Panc1 (cell line): ENCODE data around the gene APPL2. TPM values are rescaled to one million over a fixed set of nuclear protein-coding genes. Genes with fewer than 3 reads are reported as not detected.

Experiments
- ATAC-seq: fragments of 200-7000 bp; cut with Tn5 transposase; 2 replicates; pipeline ENCODE4 v1.9.1; 2020; ENCODE audit warnings: mild to moderate bottlenecking, moderate library complexity
- BruUV-seq: library from RNA; stranded (reverse); fragments of 400-500 nt; replicated peaks from 2 replicates; lab custom pipeline; 2021; lab: Mats Ljungman, UMichigan
- CTCF ChIA-PET: fragments of 300-600 bp; sonication (Branson Sonifier 250); formaldehyde crosslinking; loops from one replicate; lab custom pipeline; 2022; ENCODE audit warnings: antibody characterized with exemption; lab: Charles Lee
- POLR2A ChIA-PET: fragments of 300-600 bp; sonication (Branson Sonifier 250); formaldehyde crosslinking; loops from one replicate; lab custom pipeline; 2022; ENCODE audit warnings: antibody characterized with exemption; lab: Charles Lee
- DNase-seq: peaks from one replicate; pipeline ENCODE4 v3.0.0-alpha.2; 2010; ENCODE audit warnings: low read depth, low spot score
- H3K27ac ChIP-seq: 2 replicates; pipeline ENCODE4 v1.5.1; 2011; ENCODE audit warnings: mild to moderate bottlenecking, low read length, inconsistent platforms
- H3K27me3 ChIP-seq: fragments of 200-500 bp; sonication (Bioruptor generic); 2 replicates; pipeline ENCODE4 v1.6.0; 2014; ENCODE audit warnings: low read length, inconsistent platforms; ENCODE audit not compliant: control insufficient read depth, insufficient read depth
- H3K36me3 ChIP-seq: fragments of 200-500 bp; sonication (Bioruptor generic); 2 replicates; pipeline ENCODE4 v1.5.1; 2014; ENCODE audit warnings: inconsistent platforms, mild to moderate bottlenecking, low read length, moderate library complexity; ENCODE audit not compliant: control insufficient read depth, insufficient read depth
- H3K4me1 ChIP-seq: 2 replicates; pipeline ENCODE4 v1.5.1; 2011; ENCODE audit warnings: inconsistent platforms, mild to moderate bottlenecking, low read length, moderate library complexity; ENCODE audit not compliant: control insufficient read depth, insufficient read depth
- H3K4me3 ChIP-seq, 2 experiments: 2 replicates each; pipeline ENCODE4 v1.5.1; 2011 to 2012; ENCODE audit warnings: low read depth in 2 of 2, low read length in 2 of 2, mild to moderate bottlenecking in 2 of 2, inconsistent platforms in 1 of 2, moderate library complexity in 1 of 2
- H3K9me3 ChIP-seq: fragments of 200-500 bp; sonication (Bioruptor generic); 2 replicates; pipeline ENCODE4 v1.5.1; 2014; ENCODE audit warnings: low read depth, mild to moderate bottlenecking, inconsistent platforms, low read length, moderate library complexity; ENCODE audit not compliant: control insufficient read depth, insufficient read depth
- POLR2AphosphoS5 ChIP-seq: IDR thresholded peaks from 2 replicates; pipeline ENCODE4 v1.6.1; 2012; ENCODE audit warnings: mild to moderate bottlenecking, low read depth, low read length, moderate library complexity
- REST ChIP-seq, 2 experiments: IDR thresholded peaks; 2 replicates each; pipeline ENCODE4 v1.6.1; 2011 to 2012; ENCODE audit warnings: low read depth in 2 of 2, control low read depth in 1 of 2, low read length in 1 of 2, mild to moderate bottlenecking in 1 of 2, moderate library complexity in 1 of 2; ENCODE audit not compliant: insufficient read depth in 1 of 2
- SIN3A ChIP-seq: IDR thresholded peaks from 2 replicates; pipeline ENCODE4 v1.6.1; 2012; ENCODE audit warnings: low read depth, mild to moderate bottlenecking, low read length, moderate library complexity, borderline replicate concordance; ENCODE audit not compliant: insufficient read depth
- TCF7L2 ChIP-seq: IDR thresholded peaks from 2 replicates; pipeline ENCODE4 v1.6.1; 2011; ENCODE audit warnings: mild to moderate bottlenecking, low read depth, low read length, inconsistent platforms
- in situ Hi-C: cut with HindIII; loops from 2 replicates; pipeline ENCODE4 v1.10.0; 2016; ENCODE audit warnings: low sequenced_read_pairs, low pct_unique_long_range_greater_than_20kb
- intact Hi-C: fragments of 100-400 bp; cut with micrococcal nuclease; formaldehyde crosslinking; loops from one replicate; pipeline ENCODE4 v1.10.0; 2022; ENCODE audit not compliant: unreplicated experiment
- total RNA-seq: library from RNA; stranded (reverse); gene quantifications from one replicate; pipeline ENCODE4 v1.2.1, GENCODE V29; 2021; ENCODE audit not compliant: unreplicated experiment
- TF ChIP-seq, protein P1 (sequence below): fragments of 450-650 bp; IDR thresholded peaks from 2 replicates; pipeline ENCODE4 v1.5.1; 2017; ENCODE audit warnings: mild to moderate bottlenecking

Gene APPL2
- total RNA-seq, 1 experiment from 2014 or later: 21.2 TPM

DNA sequence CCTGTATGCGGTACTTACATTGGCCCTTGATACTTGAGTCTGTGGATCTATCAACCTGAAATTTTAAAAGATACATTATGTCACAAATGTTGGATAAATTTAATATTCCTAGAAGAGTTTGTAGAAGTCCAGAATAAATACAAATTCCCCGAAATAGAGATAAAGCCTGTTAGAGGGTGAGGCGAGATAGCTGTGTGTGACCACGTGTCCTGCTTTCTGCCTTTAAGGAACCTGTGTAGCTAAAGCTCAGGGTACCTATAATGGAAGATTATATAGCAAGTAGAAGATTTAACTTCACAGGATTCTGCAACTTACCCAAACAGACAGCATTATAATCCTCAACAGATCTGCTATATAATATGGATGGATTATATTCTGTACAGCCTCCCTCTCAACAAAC, 58.8 kb downstream of the APPL2 start:
- TF ChIP-seq, protein P1, sequence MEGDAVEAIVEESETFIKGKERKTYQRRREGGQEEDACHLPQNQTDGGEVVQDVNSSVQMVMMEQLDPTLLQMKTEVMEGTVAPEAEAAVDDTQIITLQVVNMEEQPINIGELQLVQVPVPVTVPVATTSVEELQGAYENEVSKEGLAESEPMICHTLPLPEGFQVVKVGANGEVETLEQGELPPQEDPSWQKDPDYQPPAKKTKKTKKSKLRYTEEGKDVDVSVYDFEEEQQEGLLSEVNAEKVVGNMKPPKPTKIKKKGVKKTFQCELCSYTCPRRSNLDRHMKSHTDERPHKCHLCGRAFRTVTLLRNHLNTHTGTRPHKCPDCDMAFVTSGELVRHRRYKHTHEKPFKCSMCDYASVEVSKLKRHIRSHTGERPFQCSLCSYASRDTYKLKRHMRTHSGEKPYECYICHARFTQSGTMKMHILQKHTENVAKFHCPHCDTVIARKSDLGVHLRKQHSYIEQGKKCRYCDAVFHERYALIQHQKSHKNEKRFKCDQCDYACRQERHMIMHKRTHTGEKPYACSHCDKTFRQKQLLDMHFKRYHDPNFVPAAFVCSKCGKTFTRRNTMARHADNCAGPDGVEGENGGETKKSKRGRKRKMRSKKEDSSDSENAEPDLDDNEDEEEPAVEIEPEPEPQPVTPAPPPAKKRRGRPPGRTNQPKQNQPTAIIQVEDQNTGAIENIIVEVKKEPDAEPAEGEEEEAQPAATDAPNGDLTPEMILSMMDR: no peak
- TF ChIP-seq SIN3A (no peak), POLR2AphosphoS5 (no peak), REST (IDR thresholded peaks at IDR 0.05; ENCODE audit: insufficient read depth in 1 of 2, low read depth in 2 of 2, low read length in 1 of 2) (no peak), TCF7L2 (no peak)
- H3K36me3 ChIP-seq: peaks cover 4% of the 10 kb centered on the region

DNA sequence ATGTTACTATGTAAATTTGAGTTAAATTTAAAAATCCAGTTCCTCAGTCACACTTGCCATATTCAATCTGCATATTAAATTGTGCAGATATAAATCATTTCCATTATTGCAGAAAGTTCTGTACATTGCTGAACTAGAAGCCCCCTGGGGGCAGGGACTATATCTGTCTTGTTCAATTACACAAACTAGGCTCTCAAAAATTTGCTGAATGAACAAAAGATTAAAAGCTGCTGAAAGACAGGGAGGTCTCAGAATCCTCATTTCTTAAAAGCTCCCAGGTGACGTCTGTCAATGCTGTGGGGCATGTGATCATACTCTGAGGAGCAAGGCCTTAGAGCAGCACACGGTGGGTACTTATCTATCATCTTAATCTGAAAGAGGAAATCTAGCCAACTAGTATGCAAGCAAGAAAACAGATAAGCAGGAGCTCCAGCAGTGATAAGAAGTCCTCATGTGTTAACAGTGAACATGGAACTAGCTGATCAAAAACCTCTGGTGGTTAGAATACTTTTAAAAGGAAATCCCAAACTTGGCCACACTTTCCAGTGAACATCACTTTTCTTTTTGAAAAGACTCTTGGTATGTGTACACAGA, 60.5 kb downstream of the APPL2 start:
- TF ChIP-seq POLR2AphosphoS5 (no peak), REST (IDR thresholded peaks at IDR 0.05; ENCODE audit: insufficient read depth in 1 of 2, low read depth in 2 of 2, low read length in 1 of 2) (no peak), TCF7L2 (no peak), SIN3A (no peak)
- TF ChIP-seq, protein P1: no peak
- Histone ChIP-seq H3K9me3 (no peaks in the 10 kb centered on the region), H3K4me1 (no peaks in the 10 kb centered on the region), H3K36me3 (peaks cover 6% of the 10 kb centered on the region), H3K4me3 (no peak overlapping the region), H3K27me3 (no peaks in the 10 kb centered on the region), H3K27ac (no peak overlapping the region)
- CTCF ChIA-PET: no interaction called here
- ATAC-seq: no peak
- DNase-seq: no peak
- POLR2A ChIA-PET: no interaction called here
- in situ Hi-C loops (no loop called here), intact Hi-C loops (no loop called here)
- no TSS peak for BruUV-seq

More for the DNA sequence above, 58.8 kb downstream of the APPL2 start:
- ATAC-seq (no peak), DNase-seq (no peak)
- CTCF ChIA-PET: no interaction called here
- H3K9me3 ChIP-seq: no peaks in the 10 kb centered on the region
- POLR2A ChIA-PET: no interaction called here
- in situ Hi-C loops: no loop called here
- no peak overlapping the region for H3K4me3 ChIP-seq
- no peaks in the 10 kb centered on the region for H3K27me3 ChIP-seq
- BruUV-seq: no TSS peak
- intact Hi-C loops: no loop called here
- H3K27ac ChIP-seq: no peak overlapping the region
- no peaks in the 10 kb centered on the region for H3K4me1 ChIP-seq
